ENCODE data around the gene NRIP1. TPM values are rescaled to one million over a fixed set of nuclear protein-coding genes. Genes with fewer than 3 reads are reported as not detected.
A peak's percentile ranks its signal among the peaks of the same experiment; 100 is the strongest.

NRIP1 gene
- total RNA-seq, 1 donor from 2014 or later: 104 TPM

DNA sequence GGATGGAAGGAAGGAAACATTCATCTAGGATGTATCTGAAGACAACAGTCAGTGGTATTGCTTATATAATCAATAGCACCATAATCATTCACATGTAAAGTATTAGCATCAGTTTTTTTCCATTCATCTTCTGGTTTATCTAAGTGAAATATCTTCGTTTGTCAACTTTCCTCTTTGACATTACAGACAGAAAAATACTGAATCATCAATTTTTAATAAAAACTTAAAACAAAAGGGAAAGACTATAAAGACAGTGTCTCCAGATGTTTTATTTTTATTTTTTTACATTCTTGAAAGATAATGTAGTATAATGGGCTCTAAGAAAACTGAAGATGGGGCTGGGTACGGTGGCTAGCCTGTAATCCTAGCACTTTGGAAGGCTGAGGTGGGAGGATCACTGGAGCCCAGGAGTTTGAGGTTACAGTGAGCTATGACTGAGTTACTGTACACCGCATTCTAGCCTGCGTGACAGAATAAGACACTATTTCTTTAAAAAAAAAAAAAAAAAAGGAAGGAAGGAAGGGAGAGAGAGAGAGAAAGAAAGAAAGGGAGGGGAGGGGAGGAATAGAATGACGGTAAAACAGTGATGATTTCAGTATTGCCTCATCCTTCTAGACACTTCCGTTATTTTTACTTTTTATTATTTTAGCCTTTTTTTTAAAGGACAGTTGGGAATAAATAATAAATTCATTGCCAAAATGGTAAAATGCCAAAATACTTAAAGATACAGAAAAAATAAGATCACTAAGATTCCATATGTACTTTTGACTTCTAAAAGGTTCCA lies 89.5 kb downstream of the NRIP1 start:
- Mint-ChIP-seq H3K4me3 (no peak overlapping the region), H3K27ac (no peak overlapping the region), H3K36me3 (peaks cover 14% of the 10 kb centered on the region), H3K27me3 (ENCODE audit: low read depth) (no peaks in the 10 kb centered on the region), H3K9me3 (no peaks in the 10 kb centered on the region), H3K4me1 (peaks cover 16% of the 10 kb centered on the region)
- no peak for TF ChIP-seq CTCF (IDR thresholded peaks at IDR 0.05; ENCODE audit: unreplicated experiment)
- no peak for DNase-seq (ENCODE audit: low spot score in 2 of 2, unreplicated experiment in 2 of 2)

- peaks cover 28% of the 10 kb centered on the region for H3K36me3 Mint-ChIP-seq
- no peak overlapping the region for H3K27ac Mint-ChIP-seq
- no peaks in the 10 kb centered on the region for H3K9me3 Mint-ChIP-seq
- TF ChIP-seq CTCF (IDR thresholded peaks at IDR 0.05; ENCODE audit: unreplicated experiment): no peak
- H3K4me3 Mint-ChIP-seq: no peak overlapping the region
- peaks cover 16% of the 10 kb centered on the region for H3K4me1 Mint-ChIP-seq
- no peak for DNase-seq (ENCODE audit: low spot score in 2 of 2, unreplicated experiment in 2 of 2)
- H3K27me3 Mint-ChIP-seq (ENCODE audit: low read depth): no peaks in the 10 kb centered on the region
Measured at GRCh38 chr21:14972678-14973077, 92.1 kb downstream of the NRIP1 start.

DNA sequence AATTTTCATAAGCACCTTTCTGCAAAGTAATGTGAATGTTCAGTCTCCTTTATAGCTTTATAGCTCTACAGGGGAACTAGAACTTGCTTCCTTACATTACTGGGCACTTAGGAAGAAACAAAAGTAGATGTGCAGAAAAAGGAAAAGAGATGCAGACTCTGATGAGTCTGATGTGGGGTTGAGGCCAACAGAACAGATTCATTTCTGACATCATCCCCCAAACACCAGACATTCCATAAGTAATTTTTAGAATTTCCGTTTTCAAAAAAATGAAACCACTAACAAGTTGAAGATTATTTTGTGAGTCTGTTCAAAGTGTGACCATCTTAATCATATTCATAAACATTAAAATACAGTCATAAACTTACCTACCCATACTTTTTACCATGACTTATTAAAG lies 96.0 kb downstream of the NRIP1 start:
- Mint-ChIP-seq H3K36me3 (peaks cover 51% of the 10 kb centered on the region), H3K4me1 (peaks cover 19% of the 10 kb centered on the region), H3K4me3 (no peak overlapping the region), H3K27me3 (ENCODE audit: low read depth) (no peaks in the 10 kb centered on the region), H3K9me3 (no peaks in the 10 kb centered on the region), H3K27ac (peak overlapping the region; percentile 71)
- no peak for TF ChIP-seq CTCF (IDR thresholded peaks at IDR 0.05; ENCODE audit: unreplicated experiment)
- no peak for DNase-seq (ENCODE audit: low spot score in 2 of 2, unreplicated experiment in 2 of 2)

- no peak for TF ChIP-seq CTCF (IDR thresholded peaks at IDR 0.05; ENCODE audit: unreplicated experiment)
- Mint-ChIP-seq H3K36me3 (peaks cover 49% of the 10 kb centered on the region), H3K9me3 (no peaks in the 10 kb centered on the region), H3K27ac (peak overlapping the region; percentile 66), H3K27me3 (ENCODE audit: low read depth) (no peaks in the 10 kb centered on the region), H3K4me3 (no peak overlapping the region), H3K4me1 (peaks cover 19% of the 10 kb centered on the region)
- no peak for DNase-seq (ENCODE audit: low spot score in 2 of 2, unreplicated experiment in 2 of 2)
Measured at GRCh38 chr21:14968029-14968428, 96.8 kb downstream of the NRIP1 start.

GRCh38 chr21:14964621-14965020 lies 100.2 kb downstream of the NRIP1 start:
- DNase-seq (ENCODE audit: low spot score in 2 of 2, unreplicated experiment in 2 of 2): no peak
- Mint-ChIP-seq H3K27ac (no peak overlapping the region), H3K4me1 (peaks cover 24% of the 10 kb centered on the region), H3K36me3 (peaks cover 41% of the 10 kb centered on the region), H3K4me3 (no peak overlapping the region), H3K9me3 (no peaks in the 10 kb centered on the region), H3K27me3 (ENCODE audit: low read depth) (no peaks in the 10 kb centered on the region)
- TF ChIP-seq CTCF (IDR thresholded peaks at IDR 0.05; ENCODE audit: unreplicated experiment): no peak

All from mesothelial cell of epicardium (in vitro differentiated cells).